ENCODE results near the gene ANTXR2. TPM values are rescaled to one million over a fixed set of nuclear protein-coding genes. Genes with fewer than 3 reads are reported as not detected.

ANTXR2 gene
- polyA plus RNA-seq, 1 experiment = 105 TPM

GRCh38 chr4:80009806-80010205 is 63.2 kb downstream of the ANTXR2 start:
- no peaks in the 10 kb centered on the region for H3K27me3 ChIP-seq (ENCODE audit: control insufficient read depth, insufficient read depth, low read length)
- no peak for DNase-seq (ENCODE audit: low read depth, low spot score)
- ChIA-PET CTCF (interaction anchor here (1.2 kb wide), 1 partner anchor 174 kb away, joined by 3 read pairs; no protein-coding TSS in a partner anchor), POLR2A (interaction anchor here (0.7 kb wide), 1 partner anchor 179 kb away, joined by 3 read pairs; no protein-coding TSS in a partner anchor)
- TF ChIP-seq CTCF (IDR thresholded peaks at IDR 0.05; ENCODE audit: low read depth, low read length) = no peak
- no peaks in the 10 kb centered on the region for H3K9me3 ChIP-seq (ENCODE audit: control insufficient read depth, insufficient read depth, low read length)
- no peak overlapping the region for H3K4me3 ChIP-seq (ENCODE audit: low read depth, low read length)
- no peak overlapping the region for H3K27ac ChIP-seq (ENCODE audit: low read depth, low read length)

- no peak for TF ChIP-seq CTCF (IDR thresholded peaks at IDR 0.05; ENCODE audit: low read depth, low read length)
- no peak for DNase-seq (ENCODE audit: low read depth, low spot score)
- Histone ChIP-seq H3K4me3 (ENCODE audit: low read depth, low read length) (no peak overlapping the region), H3K27ac (ENCODE audit: low read depth, low read length) (no peak overlapping the region), H3K9me3 (ENCODE audit: control insufficient read depth, insufficient read depth, low read length) (peaks cover 2% of the 10 kb centered on the region; the same call in 1 of the 2 replicates), H3K27me3 (ENCODE audit: control insufficient read depth, insufficient read depth, low read length) (no peaks in the 10 kb centered on the region)
- ChIA-PET POLR2A (no interaction called here), CTCF (no interaction called here)
Observed at GRCh38 chr4:80008971-80009370, 64.1 kb downstream of the ANTXR2 start.

GRCh38 chr4:80008351-80008750 is 64.7 kb downstream of the ANTXR2 start:
- CTCF ChIA-PET = no interaction called here
- no peak for TF ChIP-seq CTCF (IDR thresholded peaks at IDR 0.05; ENCODE audit: low read depth, low read length)
- Histone ChIP-seq H3K4me3 (ENCODE audit: low read depth, low read length) (no peak overlapping the region), H3K27ac (ENCODE audit: low read depth, low read length) (no peak overlapping the region), H3K27me3 (ENCODE audit: control insufficient read depth, insufficient read depth, low read length) (no peaks in the 10 kb centered on the region), H3K9me3 (ENCODE audit: control insufficient read depth, insufficient read depth, low read length) (peaks cover 2% of the 10 kb centered on the region; the same call in 1 of the 2 replicates)
- DNase-seq (ENCODE audit: low read depth, low spot score) = no peak
- POLR2A ChIA-PET = no interaction called here

GRCh38 chr4:80007745-80008149 is 65.3 kb downstream of the ANTXR2 start:
- H3K4me3 ChIP-seq (ENCODE audit: low read depth, low read length) = no peak overlapping the region
- H3K27me3 ChIP-seq (ENCODE audit: control insufficient read depth, insufficient read depth, low read length) = no peaks in the 10 kb centered on the region
- H3K27ac ChIP-seq (ENCODE audit: low read depth, low read length) = no peak overlapping the region
- ChIA-PET CTCF (no interaction called here), POLR2A (no interaction called here)
- TF ChIP-seq CTCF (IDR thresholded peaks at IDR 0.05; ENCODE audit: low read depth, low read length) = no peak
- no peak for DNase-seq (ENCODE audit: low read depth, low spot score)
- peaks cover 2% of the 10 kb centered on the region; the same call in 1 of the 2 replicates for H3K9me3 ChIP-seq (ENCODE audit: control insufficient read depth, insufficient read depth, low read length)

GRCh38 chr4:80006935-80007744 is 65.9 kb downstream of the ANTXR2 start:
- H3K4me3 ChIP-seq (ENCODE audit: low read depth, low read length) = no peak overlapping the region
- no peaks in the 10 kb centered on the region for H3K27me3 ChIP-seq (ENCODE audit: control insufficient read depth, insufficient read depth, low read length)
- peaks cover 2% of the 10 kb centered on the region; the same call in 1 of the 2 replicates for H3K9me3 ChIP-seq (ENCODE audit: control insufficient read depth, insufficient read depth, low read length)
- DNase-seq (ENCODE audit: low read depth, low spot score) = peak; percentile 11
- no peak for TF ChIP-seq CTCF (IDR thresholded peaks at IDR 0.05; ENCODE audit: low read depth, low read length)
- POLR2A ChIA-PET = no interaction called here
- no peak overlapping the region for H3K27ac ChIP-seq (ENCODE audit: low read depth, low read length)
- CTCF ChIA-PET = no interaction called here
